Skeletal muscle satellite cell (primary cell): Measurements from ENCODE around the gene PPP1R16B.

ENCODE experiments used
- H3K27me3 ChIP-seq: 2 replicates; pipeline ENCODE4 v1.7.0; 2013; ENCODE audit warnings: low read length; ENCODE audit not compliant: control insufficient read depth, insufficient read depth
- H3K36me3 ChIP-seq: 2 replicates; pipeline ENCODE4 v1.7.0; 2013; ENCODE audit warnings: mild to moderate bottlenecking, control low read depth, low read length; ENCODE audit not compliant: insufficient read depth
- H3K4me1 ChIP-seq: 2 replicates; pipeline ENCODE4 v1.7.0; 2013; ENCODE audit warnings: low read length; ENCODE audit not compliant: control insufficient read depth, insufficient read depth
- H3K4me2 ChIP-seq: 2 replicates; pipeline ENCODE4 v1.7.0; 2013; ENCODE audit warnings: mild to moderate bottlenecking, low read length
- H3K4me3 ChIP-seq: 2 replicates; pipeline ENCODE4 v1.7.0; 2013; ENCODE audit warnings: low read length
- H3K9ac ChIP-seq: 2 replicates; pipeline ENCODE4 v1.7.0; 2013; ENCODE audit warnings: mild to moderate bottlenecking, low read depth, low read length, moderate library complexity
- H3K9me3 ChIP-seq: replicated peaks from 2 replicates; pipeline ENCODE4 v1.7.0; 2013; ENCODE audit warnings: mild to moderate bottlenecking, control low read depth, low read length

Gene PPP1R16B

DNA sequence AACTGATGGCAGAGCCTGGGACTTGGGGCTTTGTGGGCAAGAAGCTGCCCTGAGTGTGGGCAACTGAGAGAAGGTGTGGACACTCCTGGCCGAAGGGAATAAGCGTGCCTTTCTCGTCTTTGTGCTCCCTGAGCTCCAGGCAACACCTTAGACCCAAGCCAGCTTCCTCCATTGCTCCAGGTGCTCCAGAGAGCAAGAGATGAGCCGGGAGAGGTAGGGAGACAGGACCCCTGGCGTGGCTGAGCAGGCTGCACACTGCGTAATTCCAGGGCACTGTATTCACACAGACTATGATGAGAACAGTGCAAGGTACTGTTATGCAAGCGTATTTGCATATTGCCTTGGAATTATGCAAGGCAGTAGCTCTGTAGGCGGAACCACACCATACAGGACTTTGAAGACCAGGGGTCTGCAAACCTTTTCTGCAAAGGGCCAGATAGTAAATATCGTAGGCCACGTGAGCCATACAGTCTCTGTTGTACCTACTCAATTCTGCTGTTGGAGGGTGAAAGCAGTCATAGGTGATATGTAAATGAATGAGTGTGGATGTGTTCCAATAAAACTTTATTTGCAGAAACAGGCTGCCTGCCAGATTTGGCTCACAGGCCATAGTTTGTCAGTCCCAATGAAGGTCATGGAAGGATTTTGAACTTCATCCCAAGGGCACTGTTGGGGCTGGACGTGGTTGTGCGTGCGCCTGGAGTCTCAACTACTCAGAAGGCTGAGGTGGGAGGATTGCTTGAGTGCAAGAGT is 78.7 kb downstream of the PPP1R16B start:
- H3K9me3 ChIP-seq: no peaks in the 10 kb centered on the region

DNA sequence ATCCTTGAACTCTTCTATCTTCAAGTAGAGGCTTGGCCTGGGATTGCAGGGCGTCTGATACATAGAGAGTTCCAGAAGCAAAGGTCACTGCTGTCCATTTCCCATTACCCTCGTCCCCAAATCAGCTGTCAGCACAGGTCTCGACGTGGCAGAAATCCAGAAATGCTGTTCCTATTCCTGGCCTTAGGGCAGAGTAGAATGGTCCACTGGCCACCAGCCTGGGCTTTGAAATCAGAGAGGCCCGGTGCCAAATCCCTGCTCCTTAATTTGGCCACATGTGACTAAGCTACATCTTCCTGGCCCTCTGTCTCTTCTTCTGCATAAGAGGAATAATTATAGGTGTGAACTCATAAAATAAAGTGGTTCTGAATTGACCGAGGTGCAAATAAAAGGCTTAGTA is 79.9 kb downstream of the PPP1R16B start:
- H3K4me2 ChIP-seq: no peak overlapping the region
- no peak overlapping the region for H3K4me3 ChIP-seq
- H3K9me3 ChIP-seq: no peaks in the 10 kb centered on the region
- H3K36me3 ChIP-seq: no peaks in the 10 kb centered on the region
- peaks cover 39% of the 10 kb centered on the region for H3K27me3 ChIP-seq
- H3K4me1 ChIP-seq: no peaks in the 10 kb centered on the region
- no peak overlapping the region for H3K9ac ChIP-seq

More for the DNA sequence above, 78.7 kb downstream of the PPP1R16B start:
- Histone ChIP-seq H3K4me2 (no peak overlapping the region), H3K27me3 (peaks cover 42% of the 10 kb centered on the region), H3K9ac (no peak overlapping the region), H3K4me1 (no peaks in the 10 kb centered on the region), H3K4me3 (no peak overlapping the region), H3K36me3 (no peaks in the 10 kb centered on the region)

DNA sequence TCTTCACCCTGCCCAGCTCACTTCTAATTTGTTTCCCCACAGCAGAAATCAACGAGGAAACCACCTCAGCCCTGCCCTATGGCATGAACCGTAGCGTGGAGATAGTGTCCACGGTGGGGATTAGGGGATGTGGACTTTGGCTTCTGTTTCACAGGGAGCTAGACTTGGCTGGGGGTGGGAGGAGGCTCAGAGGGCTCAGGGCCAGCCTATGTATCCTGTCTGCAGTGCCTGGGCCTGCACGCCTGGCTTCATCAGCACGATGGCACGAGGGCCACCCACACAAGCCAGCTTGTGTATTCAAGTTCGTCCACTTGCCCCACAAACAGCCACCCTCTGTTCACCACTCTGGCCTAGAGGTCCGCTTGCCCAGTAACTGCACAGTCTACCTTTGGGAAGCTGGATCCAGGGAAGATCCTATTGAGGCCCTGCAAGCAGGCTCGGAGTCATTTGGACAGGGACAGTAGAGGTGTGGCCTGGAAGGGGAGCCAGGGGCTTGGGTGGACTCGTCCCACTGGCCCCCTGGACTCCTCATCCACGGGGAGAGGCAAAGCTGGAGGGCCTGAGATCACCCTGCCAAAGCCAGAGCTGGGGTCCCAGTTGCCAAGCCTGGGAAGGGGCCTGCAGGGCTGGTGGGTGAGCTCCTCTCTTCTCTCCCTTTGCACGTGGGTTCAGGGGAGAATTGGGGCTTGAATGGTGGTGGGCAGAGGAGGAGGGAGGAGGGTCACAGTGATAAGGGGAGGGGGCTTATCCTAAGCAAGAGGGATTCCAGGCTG is 82.7 kb downstream of the PPP1R16B start:
- H3K4me2 ChIP-seq: no peak overlapping the region
- no peak overlapping the region for H3K9ac ChIP-seq
- H3K27me3 ChIP-seq: peaks cover 41% of the 10 kb centered on the region
- no peaks in the 10 kb centered on the region for H3K9me3 ChIP-seq
- no peaks in the 10 kb centered on the region for H3K4me1 ChIP-seq
- H3K4me3 ChIP-seq: no peak overlapping the region
- H3K36me3 ChIP-seq: no peaks in the 10 kb centered on the region

DNA sequence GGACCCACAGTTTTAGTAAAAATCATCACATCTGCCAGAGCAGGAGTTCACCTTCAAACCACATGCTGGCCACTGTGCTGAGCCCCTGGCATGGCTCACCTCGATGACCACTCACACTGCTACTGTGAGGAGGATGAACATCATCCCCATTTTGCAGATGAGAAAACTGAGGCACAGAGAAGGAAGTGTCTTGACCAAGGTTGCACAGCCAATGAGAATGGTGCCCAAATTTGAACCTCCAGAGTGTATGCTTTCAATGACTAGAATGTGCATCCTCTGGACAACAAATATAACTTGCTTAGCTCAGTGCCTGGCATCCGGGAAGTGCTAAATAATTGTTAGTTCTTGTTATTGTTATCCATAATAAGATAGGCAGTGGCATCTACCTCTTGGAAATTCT is 83.6 kb downstream of the PPP1R16B start:
- Histone ChIP-seq H3K27me3 (peaks cover 42% of the 10 kb centered on the region), H3K9ac (no peak overlapping the region), H3K9me3 (no peaks in the 10 kb centered on the region), H3K36me3 (no peaks in the 10 kb centered on the region), H3K4me3 (no peak overlapping the region), H3K4me1 (no peaks in the 10 kb centered on the region), H3K4me2 (no peak overlapping the region)

DNA sequence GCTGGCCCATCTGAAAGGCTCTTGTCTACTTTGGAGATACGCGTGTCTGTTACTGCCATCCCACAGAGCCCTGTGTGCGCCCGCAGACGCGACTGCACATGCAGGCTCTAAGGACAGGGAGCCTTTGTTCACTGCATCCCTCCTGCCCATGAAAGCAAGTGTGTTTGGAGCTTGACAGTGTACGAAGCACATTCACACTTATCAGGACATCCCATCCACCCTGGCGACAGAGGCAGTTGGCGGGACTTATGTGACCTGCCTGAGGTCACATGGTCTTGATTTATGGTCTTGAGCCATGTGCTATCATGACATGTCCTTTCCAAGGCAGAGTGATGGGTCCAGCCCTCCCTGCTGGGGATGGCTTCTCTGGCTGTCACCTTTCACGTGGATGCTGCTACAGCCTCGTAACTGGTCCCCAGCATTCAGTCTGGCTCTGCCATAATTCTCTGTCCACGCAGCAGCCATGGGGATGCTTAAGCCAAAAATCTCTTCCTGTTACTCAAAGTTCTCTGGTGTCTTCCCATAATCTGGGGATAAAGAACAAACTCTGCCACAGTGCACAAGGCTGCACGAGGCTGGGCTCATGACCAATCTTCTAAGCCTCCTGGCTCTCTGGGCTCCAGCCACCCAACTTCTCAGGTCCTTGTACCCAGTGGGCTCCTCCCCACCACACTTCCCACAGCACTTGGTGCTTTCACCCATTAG is 84.4 kb downstream of the PPP1R16B start:
- no peaks in the 10 kb centered on the region for H3K4me1 ChIP-seq
- H3K27me3 ChIP-seq: peaks cover 51% of the 10 kb centered on the region

DNA sequence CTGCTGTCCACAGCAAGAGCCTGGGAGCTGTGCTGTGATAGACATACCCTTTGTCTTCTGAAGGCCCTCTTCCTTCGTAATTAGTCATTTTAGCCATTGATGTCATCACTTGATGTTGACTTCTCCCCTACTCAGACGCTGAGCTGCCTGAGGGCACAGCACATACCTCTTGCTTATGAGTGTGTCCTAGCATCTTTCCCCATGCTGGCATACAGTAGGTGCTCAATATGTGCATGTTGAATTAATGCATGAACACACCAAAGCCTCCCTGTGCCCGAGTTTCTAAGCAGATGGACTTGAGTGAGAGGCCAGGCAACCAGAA is 85.0 kb downstream of the PPP1R16B start:
- Histone ChIP-seq H3K9ac (no peak overlapping the region), H3K4me1 (no peaks in the 10 kb centered on the region), H3K4me2 (no peak overlapping the region), H3K9me3 (no peaks in the 10 kb centered on the region), H3K27me3 (peaks cover 54% of the 10 kb centered on the region), H3K36me3 (no peaks in the 10 kb centered on the region), H3K4me3 (no peak overlapping the region)

More for the DNA sequence above, 84.4 kb downstream of the PPP1R16B start:
- Histone ChIP-seq H3K36me3 (no peaks in the 10 kb centered on the region), H3K9ac (no peak overlapping the region), H3K4me2 (no peak overlapping the region), H3K9me3 (no peaks in the 10 kb centered on the region), H3K4me3 (no peak overlapping the region)

DNA sequence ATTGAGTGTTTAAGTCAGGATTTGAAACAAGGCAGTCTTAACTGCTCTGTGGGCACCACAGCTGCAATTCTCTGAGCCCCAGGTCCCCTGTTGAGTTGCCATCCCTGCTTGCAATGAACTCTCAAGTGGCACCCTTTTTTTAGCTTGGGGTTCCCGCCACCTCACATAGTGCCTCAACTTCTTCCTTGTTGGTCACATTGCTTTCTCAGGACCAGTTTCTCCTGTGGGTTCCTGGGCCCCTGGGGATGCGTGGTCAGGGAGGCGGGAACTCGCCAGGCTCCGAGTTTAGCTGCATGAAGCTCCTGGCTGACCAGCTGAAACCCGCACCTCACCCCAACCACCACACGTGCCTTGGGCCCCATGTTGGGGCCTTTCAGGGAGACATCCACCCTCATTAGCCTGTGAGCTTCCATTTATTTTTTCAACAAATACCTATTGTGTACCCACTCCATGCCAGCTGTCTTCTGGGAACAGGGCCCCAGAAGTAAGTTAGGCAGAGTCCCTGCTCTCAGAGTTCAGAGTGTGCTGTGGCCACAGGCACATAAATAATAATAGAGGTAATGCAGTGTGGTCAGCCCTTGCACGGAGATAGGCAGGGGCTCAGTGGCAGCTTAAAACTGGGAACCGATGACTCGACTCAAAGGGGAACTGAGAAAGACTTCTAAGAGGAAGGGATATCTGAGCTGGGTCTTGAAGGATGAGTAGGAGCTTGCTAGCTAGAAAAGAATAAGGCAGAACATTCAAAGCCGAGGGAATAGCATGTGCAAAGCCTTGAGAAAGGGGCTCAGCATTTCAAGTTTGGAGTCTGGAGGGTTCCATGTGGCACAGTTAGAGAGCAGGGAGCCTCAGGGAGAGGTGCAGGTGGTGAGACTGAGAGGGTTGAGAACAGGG is 86.8 kb downstream of the PPP1R16B start:
- H3K4me3 ChIP-seq: no peak overlapping the region
- no peak overlapping the region for H3K9ac ChIP-seq
- no peaks in the 10 kb centered on the region for H3K4me1 ChIP-seq
- no peaks in the 10 kb centered on the region for H3K36me3 ChIP-seq
- no peak overlapping the region for H3K4me2 ChIP-seq
- peaks cover 50% of the 10 kb centered on the region for H3K27me3 ChIP-seq
- no peaks in the 10 kb centered on the region for H3K9me3 ChIP-seq

DNA sequence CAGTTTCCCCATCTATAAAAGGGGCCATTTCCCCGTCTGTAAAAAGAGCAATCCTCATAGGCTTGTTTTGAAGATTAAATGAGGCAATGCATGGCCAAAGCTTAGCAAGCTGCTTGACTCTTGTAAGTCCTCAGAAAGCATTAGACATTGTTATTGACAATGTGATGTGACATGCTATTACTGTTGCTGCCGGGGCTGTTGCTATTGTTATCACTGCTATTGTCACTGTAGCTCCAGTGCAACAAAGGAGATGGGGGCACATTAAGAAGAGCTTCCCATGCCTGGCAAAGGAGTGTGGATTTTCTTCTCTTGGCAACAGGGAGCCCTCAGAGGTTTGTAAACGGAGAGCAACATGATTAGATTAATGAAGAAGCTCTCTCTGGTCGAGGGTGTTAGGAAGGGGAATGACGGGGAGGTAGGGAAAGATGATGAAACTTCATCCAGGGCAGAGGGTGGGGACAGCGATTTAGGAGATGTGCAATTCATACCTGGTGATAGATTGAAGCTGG is 87.6 kb downstream of the PPP1R16B start:
- Histone ChIP-seq H3K9ac (no peak overlapping the region), H3K36me3 (no peaks in the 10 kb centered on the region), H3K4me1 (no peaks in the 10 kb centered on the region), H3K4me2 (no peak overlapping the region), H3K9me3 (no peaks in the 10 kb centered on the region), H3K4me3 (no peak overlapping the region), H3K27me3 (peaks cover 56% of the 10 kb centered on the region)

DNA sequence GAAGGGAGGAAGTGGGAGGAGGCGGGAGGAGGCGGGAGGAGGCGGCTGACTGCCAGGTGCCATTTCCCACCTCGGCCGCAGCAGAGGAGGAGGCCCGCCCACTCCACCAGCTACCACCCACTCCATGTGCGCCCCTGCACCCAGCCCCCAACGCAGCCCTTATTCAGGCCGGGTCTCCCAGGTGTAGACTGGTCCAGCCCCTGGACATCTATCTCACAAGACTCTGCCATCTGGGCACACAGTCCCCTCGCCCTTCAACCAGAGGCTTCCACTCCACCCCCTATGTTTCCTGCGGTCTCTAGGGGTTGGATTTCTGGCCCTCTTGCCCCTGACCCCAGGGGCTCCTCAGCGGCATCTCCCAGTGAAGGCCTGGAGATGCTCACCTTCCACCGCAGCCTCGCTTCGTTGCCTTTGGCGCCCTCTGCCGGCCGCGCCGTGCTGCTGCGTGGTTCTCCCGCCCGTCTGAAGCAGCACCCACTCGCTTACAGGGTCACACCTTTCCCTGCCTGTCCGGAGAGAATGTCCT is 88.1 kb downstream of the PPP1R16B start:
- no peak overlapping the region for H3K4me2 ChIP-seq
- no peaks in the 10 kb centered on the region for H3K36me3 ChIP-seq
- H3K4me1 ChIP-seq: no peaks in the 10 kb centered on the region
- no peak overlapping the region for H3K9ac ChIP-seq
- no peak overlapping the region for H3K4me3 ChIP-seq
- no peaks in the 10 kb centered on the region for H3K9me3 ChIP-seq
- peaks cover 58% of the 10 kb centered on the region for H3K27me3 ChIP-seq

DNA sequence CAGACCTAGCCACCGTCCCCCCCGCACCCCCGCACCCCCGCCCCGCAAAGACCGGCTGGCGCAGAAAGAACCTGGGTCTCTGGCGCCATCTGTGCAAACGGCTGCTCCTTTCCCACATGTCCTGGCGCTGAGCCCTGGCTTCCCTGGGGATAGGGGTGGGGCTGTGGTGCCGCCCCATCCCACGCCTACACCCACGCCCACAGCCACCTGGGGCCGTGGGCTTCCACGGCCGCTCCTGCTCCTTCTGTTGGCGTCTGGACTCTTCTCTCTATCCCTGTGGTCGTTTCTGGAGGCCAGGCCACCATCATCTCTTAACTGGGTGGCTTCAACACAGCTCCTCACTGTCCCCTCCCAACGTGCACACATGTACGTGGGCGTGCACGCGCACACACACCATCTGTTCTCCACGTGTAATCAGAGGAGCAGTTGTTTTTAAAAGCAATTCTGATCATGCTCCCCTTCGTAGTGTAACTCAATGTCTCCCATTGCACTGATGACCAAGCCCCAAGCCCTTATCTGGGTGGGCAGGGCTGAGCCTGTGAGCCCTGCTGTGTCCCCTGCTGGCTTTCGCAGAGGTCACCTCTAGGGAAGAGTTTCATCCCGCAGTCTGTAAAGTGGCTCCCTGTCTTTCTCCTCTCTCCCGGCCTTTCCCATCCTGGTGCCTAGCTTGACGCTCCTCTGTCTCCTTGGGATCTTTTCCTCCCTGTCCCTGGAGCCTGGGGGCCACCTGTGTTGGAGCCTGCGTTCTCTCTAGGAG is 88.8 kb downstream of the PPP1R16B start:
- H3K27me3 ChIP-seq: peaks cover 59% of the 10 kb centered on the region
- H3K9ac ChIP-seq: no peak overlapping the region

More for the DNA sequence above, 88.8 kb downstream of the PPP1R16B start:
- H3K4me3 ChIP-seq: no peak overlapping the region
- no peaks in the 10 kb centered on the region for H3K4me1 ChIP-seq
- H3K36me3 ChIP-seq: no peaks in the 10 kb centered on the region
- no peaks in the 10 kb centered on the region for H3K9me3 ChIP-seq
- H3K4me2 ChIP-seq: no peak overlapping the region
